GM04503 (cell line): Measurements from ENCODE around the gene ELOVL6.
A peak's percentile ranks its signal among the peaks of the same experiment; 100 is the strongest.

ENCODE experiments used
- DNase-seq: peaks from one replicate; pipeline ENCODE4 v3.0.0-alpha.2; 2012; ENCODE audit warnings: low read depth

Gene ELOVL6

GRCh38 chr4:110020646-110021443 lies 177.6 kb downstream of the ELOVL6 start:
- DNase-seq: no peak

DNA sequence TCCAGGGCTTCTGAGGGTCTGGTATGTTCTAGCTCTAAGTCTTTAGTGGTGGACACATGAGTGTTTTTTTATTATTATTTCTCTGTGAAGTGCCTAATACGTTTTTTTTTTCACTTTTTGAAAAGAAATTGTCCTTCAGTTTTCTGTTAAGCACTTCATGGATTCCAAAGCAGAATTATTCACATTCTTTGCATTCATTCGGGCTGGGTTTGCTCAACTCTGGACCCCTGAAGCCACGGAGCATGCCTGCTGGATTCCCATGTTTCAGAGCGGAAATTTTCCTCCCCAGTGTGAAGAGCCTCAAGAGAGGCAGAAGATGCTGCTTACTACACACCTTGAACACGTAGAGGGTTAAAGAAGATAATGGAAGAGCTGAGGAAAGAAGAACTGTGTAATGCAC lies 178.3 kb downstream of the ELOVL6 start:
- DNase-seq: peak; percentile 8

GRCh38 chr4:110019153-110019552 lies 179.3 kb downstream of the ELOVL6 start:
- DNase-seq: no peak

DNA sequence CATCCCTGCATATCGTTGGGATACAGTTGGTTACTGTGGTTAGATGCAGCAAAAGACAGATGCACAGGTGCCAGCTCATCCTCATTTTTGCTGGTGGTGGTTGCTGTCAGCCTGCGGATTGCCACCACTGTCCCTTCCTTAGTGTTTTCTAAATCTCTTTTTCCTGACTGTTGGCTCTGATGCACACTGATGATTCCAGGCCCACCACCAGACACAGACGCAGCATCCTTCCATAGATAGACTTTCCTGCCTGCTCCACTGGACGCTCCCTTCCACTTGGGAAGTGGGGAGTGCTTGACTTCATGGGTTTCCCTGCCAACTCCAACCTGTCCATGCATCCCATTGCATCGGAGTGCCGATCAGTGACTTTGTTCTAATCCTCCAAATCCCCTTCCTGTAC lies 184.2 kb downstream of the ELOVL6 start:
- no peak for DNase-seq

GRCh38 chr4:110012917-110013316 lies 185.5 kb downstream of the ELOVL6 start:
- no peak for DNase-seq

GRCh38 chr4:110010797-110011196 lies 187.6 kb downstream of the ELOVL6 start:
- no peak for DNase-seq

GRCh38 chr4:110009550-110009949 lies 188.9 kb downstream of the ELOVL6 start:
- DNase-seq: no peak

GRCh38 chr4:110008540-110008939 lies 189.9 kb downstream of the ELOVL6 start:
- no peak for DNase-seq

DNA sequence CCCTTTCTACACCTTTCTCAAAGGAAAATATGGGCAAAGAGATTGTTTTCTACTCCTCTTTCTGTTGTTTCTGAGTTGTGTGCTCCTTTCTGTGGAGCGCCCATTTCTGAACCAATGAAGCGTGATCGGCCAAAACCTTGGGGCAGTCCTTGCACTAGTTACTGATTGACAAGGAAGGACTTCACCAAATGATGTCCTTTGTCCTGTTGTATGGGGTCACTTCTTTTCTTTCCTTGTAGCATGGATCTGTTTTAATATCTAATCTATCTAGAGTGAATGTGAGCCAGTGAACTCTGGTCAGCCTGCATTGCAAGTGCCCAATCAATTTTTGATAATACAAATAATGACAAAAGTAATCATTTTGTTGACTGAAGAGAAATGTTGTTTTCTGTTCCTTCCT lies 191.2 kb downstream of the ELOVL6 start:
- no peak for DNase-seq

GRCh38 chr4:110005461-110006056 lies 192.9 kb downstream of the ELOVL6 start:
- DNase-seq: no peak

- DNase-seq: no peak
Observed at GRCh38 chr4:110004556-110004955, 193.9 kb downstream of the ELOVL6 start.

DNA sequence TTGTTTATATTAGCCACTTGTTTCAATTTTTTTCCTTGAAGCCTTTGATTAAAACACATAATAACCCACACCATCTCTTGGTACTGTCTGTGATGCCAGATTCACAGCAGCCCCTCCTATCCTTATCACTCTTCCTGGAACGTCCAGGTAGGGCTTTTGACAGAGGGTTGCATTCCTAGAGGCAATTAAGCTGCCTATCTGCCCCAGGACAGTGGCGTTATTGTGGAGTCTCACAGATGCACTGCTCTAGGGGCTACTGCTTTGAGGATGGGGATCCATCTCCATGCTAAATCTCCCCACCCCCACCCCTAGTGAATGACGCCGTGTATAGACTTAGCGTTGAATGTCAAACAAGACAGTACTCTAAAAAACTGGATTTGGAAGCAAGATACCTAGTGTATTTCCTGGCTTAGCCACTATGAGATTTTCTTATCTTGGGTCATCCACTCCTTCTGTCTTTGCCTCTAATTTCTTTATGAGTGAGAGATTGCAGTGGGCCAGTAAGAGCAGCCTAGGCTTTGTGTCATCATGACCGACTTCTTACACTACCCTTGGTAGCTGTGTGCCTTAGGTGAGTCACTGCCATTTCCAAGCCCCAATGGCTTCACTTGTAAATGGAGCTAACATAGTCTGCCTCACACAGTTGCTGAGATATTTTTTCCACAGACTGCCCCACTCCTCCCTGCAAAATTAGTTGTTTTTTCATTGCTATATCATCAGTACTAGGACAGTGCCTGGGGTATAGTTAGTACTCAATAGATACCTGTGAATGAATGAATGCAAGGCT lies 194.8 kb downstream of the ELOVL6 start:
- no peak for DNase-seq

DNA sequence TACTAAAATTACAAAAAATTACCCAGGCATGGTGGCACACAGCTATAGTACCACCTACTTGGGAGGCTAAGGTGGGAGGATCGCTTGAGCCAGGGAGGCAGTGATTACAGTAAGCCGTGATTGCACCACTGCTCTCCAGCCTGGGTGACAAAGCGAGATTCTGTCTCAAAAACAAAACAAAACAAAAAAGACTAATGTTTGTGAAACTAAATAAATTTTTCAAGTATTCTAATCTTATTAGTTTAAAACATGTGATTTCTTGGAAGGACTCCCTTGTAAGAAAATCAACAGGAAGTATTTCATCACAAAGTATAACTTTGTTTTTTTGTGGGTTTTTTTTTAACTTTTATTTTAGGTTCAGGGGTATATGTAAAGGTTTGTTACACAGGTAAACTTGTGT lies 196.1 kb downstream of the ELOVL6 start:
- no peak for DNase-seq

DNA sequence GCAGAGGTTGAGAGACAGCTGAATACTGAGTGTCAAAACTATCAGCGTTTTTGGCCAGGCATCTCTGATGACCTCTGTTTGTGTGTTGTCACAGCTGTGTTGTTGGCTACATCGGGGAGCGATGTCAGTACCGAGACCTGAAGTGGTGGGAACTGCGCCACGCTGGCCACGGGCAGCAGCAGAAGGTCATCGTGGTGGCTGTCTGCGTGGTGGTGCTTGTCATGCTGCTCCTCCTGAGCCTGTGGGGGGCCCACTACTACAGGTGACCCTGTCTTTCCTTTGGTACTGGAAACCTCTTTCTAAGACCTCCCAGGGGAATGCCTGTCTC lies 198.9 kb downstream of the ELOVL6 start:
- no peak for DNase-seq

GRCh38 chr4:109998867-109999584 lies 199.4 kb downstream of the ELOVL6 start:
- no peak for DNase-seq

DNA sequence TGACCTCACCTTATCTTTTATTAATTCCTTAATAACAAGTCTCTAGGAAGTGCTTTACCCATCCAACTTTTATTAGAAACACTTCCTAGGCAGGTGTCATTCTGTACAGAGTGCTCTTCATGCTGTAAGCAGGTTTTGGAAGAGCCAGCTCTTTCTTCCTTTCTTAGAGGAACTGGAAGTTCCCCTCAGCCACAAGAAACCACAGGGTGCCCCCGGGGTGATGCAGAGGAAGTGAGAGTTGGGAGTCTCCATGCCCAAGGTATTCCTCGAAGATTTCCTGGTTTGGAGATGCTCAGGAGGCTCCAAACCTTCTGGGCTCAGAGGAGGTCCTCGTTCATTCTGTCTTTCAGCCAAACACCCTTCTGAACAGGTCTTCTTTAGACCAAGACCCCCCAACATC lies 201.9 kb downstream of the ELOVL6 start:
- no peak for DNase-seq
